ENCODE measurements around the gene EPB42.
"Not testable (repeated sequence)": the region's sequence is repeated elsewhere in the genome, so short reads cannot be mapped to it uniquely, and the experiment has no call there.

EPB42 gene

GRCh38 chr15:43213466-43213865 is 7.4 kb downstream of the EPB42 start:
- no peak for FAIRE-seq
- no peak for DNase-seq (ENCODE audit: low spot score)

GRCh38 chr15:43212951-43213350 is 7.9 kb downstream of the EPB42 start:
- FAIRE-seq (no peak), DNase-seq (ENCODE audit: low spot score) (no peak)

GRCh38 chr15:43212299-43212698 is 8.5 kb downstream of the EPB42 start:
- no peak for FAIRE-seq
- DNase-seq (ENCODE audit: low spot score) = no peak

GRCh38 chr15:43211224-43211735 is 9.5 kb downstream of the EPB42 start:
- no peak for FAIRE-seq

DNA sequence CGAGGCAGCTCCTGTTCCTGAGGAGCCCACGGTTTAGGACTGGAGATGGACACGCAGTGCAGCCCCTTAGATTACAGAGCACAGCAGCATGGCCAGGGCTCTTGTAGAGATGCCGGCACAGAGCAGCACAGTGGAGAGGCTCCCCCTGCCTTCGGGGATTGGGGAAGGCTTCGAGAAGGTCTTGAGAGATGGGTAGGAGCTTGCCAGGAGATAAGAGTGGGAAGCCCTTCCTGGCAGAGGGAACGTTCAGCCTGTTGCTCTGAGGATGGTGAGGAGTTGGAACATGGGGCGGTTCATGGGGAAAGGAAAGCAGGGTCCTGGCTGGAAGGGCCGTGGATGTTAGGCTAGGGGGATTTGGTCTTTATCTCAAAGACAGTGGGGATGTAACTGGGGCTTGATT is 10.0 kb downstream of the EPB42 start:
- FAIRE-seq (no peak), DNase-seq (ENCODE audit: low spot score) (no peak)

More at GRCh38 chr15:43211224-43211735, 9.5 kb downstream of the EPB42 start:
- DNase-seq (ENCODE audit: low spot score) = no peak

DNA sequence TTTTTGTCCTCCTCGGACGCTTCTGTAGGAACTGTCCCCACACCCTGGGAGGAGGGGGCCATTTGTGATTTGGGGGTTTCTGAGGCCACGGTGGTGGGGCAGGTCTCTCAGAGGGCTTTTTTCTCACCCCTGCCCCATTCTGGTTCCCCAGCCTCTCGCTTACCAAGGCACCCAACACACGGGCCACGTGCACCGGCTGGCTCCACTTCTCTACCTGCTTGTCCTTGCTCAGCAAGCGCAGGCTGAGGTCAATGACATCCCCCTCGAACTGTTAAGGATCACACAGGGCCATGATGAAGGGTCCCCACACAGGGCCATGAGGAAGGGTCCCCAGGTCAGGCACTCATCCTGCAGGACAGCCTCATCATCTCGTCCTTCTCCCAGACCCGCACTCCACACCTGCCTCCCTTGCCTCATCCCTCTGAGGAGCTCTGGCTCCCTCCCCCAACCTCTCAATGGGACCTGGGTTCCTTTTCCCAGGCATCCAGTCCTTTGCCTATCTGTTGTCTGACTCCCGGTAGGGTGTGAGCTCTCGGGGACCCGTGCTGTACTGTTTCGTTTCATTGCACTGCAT is 10.6 kb downstream of the EPB42 start:
- FAIRE-seq = no peak
- no peak for DNase-seq (ENCODE audit: low spot score)

DNA sequence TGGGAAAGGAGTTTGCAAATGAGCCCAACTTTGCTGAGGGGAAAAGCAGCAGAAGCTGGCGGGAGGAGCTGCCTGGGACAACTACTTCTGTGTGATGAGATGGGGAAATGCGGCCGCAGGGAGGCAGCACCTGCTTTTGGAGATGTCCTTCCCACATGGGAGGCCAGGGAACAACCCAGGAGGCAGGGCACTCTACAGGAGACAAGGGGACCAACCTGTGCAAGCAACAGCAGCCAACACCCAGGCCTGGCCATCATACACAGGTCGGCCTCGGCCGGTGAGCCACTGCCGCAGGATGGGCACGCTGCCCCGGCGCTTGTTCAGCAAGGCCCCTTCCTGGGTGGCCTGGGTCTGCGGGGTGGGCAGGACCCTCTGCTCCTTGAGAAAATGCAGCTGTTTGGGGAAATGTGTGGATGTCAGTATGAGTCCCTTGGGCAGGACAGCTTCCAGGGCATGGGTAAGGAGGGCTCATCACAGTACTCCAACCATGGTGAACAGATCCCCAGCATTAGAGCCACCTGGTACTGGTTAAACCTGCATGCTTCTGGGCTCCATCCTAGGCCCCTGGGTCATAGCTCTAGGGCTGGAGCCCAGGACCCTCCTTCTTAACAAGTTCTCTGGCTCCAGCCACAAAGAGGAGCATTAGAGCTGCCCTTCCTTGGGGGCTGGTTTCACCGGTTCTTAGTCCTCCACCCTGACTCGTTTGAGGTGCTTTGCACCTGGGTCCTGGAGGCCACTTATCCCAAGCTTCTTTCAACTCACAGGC is 11.6 kb downstream of the EPB42 start:
- FAIRE-seq = no peak
- DNase-seq (ENCODE audit: low spot score) = no peak

GRCh38 chr15:43208052-43209002 is 12.5 kb downstream of the EPB42 start:
- no peak for FAIRE-seq

DNA sequence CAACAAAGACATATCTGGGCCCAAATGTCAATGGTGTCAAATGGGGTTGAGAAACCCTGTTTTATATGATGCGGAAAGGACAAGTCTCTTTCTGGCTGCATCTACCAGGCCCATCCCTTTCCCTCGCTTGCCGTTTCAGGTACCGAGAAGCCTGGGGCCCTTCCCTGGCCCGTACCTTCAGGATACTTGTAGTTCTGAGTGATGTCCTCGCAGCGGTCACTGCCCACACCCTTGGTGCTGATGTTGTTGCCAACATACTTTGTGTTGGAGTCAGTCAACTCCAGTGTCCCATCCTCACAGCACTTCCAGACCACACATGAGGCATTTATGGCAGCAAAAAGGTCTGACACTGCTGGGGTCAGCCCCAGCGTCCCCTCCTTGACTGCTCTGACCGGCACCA is 13.8 kb downstream of the EPB42 start:
- FAIRE-seq (no peak), DNase-seq (ENCODE audit: low spot score) (no peak)

More at GRCh38 chr15:43208052-43209002, 12.5 kb downstream of the EPB42 start:
- DNase-seq (ENCODE audit: low spot score) = no peak

DNA sequence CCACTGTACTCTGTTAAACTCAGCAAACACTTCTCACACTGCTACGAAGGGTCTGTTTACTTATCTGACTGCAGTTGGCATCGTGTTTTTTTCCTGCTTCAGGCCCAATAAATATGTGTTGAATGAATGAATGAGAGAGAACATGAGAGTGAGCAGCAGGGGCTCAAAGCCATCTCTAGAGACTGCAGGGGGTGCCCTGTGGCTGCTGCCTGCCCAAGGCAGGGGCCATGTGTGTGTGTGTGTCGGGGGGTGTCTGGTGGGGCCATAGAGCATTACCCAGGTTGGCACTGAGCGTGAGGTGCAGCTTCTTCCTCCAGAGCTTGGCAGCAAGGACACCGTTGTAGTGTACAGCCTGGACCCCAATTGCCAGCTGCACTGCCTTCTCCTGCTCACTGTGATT is 14.8 kb downstream of the EPB42 start:
- FAIRE-seq (no peak), DNase-seq (ENCODE audit: low spot score) (no peak)

- DNase-seq (ENCODE audit: low spot score) (peak; percentile 68), FAIRE-seq (no peak)
These were observed 16.6 kb downstream of the EPB42 start for GRCh38 chr15:43204016-43204901.

GRCh38 chr15:43199945-43200488 is 20.8 kb downstream of the EPB42 start:
- DNase-seq (ENCODE audit: low spot score) = no peak
- no peak for FAIRE-seq

DNA sequence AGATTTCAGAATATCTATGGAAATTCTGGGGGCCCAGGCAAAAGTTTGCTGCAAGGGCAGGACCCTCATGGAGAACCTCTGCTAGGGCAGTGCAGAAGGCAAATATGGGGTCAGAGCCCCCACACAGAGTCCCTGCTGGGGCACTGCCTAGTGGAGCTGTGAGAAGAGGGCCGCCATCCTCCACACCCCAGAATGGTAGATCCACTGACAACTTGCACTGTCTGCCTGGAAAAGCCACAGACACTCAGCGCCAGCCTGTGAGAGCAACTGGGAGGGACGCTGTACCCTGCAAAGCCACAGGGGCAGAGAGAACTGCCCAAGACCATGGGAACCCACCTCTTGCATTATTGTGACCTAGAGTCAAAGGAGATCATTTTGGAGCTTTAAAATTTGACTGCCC is 21.8 kb downstream of the EPB42 start:
- FAIRE-seq (no peak), DNase-seq (ENCODE audit: low spot score) (no peak)

DNA sequence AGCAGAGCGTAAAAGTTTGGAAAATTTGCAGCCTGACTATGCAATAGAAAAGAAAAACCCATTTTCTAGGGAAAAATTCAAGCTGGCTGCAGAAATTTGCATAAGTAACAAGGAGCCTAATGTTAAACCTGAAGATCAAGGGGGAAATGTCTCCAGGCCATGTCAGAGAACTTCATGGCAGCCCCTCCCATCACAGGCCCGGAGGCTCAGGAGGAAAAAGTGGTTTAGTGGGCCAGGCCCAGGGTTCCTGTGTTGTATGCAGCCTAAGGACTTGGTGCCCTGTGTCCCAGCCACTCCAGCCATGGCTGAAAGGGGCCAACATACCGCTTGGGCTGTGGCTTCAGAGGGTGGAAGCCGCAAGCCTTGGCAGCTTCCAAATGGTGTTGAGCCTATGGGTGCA is 22.3 kb downstream of the EPB42 start:
- not testable (repeated sequence) for FAIRE-seq; DNase-seq (ENCODE audit: low spot score)

GRCh38 chr15:43197773-43198172 is 23.0 kb downstream of the EPB42 start:
- DNase-seq (ENCODE audit: low spot score); FAIRE-seq: not testable (repeated sequence)

- no peak for DNase-seq (ENCODE audit: low spot score)
- peak; percentile 42 for FAIRE-seq
These were observed 23.9 kb downstream of the EPB42 start for GRCh38 chr15:43196760-43197548.

DNA sequence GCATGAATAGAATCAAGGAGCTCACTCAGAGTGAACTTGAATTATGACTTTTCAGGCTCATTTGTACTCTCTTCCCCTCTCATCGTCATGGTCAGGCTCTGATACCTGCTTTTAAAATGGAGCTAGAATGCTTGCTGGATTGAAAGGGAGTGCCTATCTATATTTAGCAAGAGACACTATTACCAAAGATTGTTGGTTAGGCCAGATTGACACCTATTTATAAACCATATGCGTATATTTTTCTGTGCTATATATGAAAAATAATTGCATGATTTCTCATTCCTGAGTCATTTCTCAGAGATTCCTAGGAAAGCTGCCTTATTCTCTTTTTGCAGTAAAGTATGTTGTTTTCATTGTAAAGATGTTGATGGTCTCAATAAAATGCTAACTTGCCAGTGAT is 26.0 kb downstream of the EPB42 start:
- DNase-seq (ENCODE audit: low spot score) = no peak
- FAIRE-seq = no peak

- DNase-seq (ENCODE audit: low spot score) (no peak), FAIRE-seq (no peak)
These were observed 27.1 kb downstream of the EPB42 start for GRCh38 chr15:43193710-43194109.

DNA sequence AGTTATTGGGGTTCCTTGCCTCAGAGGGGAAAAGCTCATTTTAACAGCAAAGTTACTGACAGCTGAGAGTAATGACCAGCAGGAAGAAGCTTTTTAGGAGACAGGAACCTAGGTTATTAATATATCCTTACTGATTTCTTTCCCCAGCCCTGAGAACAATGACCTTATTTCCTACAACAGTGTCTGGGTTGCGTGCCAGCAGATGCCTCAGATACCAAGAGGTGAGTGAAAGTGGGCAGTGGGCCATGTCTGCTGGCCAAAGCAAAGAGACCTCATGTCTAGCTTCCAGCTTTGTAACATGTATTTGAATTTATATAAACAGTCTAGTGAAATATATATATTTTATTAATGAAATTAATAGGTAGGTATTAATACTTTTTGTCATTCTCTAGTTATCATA is 30.6 kb downstream of the EPB42 start:
- FAIRE-seq (no peak), DNase-seq (ENCODE audit: low spot score) (no peak)

- DNase-seq (ENCODE audit: low spot score) (no peak), FAIRE-seq (no peak)
These were observed 31.5 kb downstream of the EPB42 start for GRCh38 chr15:43189296-43189695.
